IMR-90 (cell line): ENCODE measurements around the gene MUCL3. TPM values are rescaled to one million over a fixed set of nuclear protein-coding genes. Genes with fewer than 3 reads are reported as not detected.

Source experiments
- ATAC-seq: fragments of 200-7000 bp; cut with Tn5 transposase; 2 replicates; pipeline ENCODE4 v1.9.1; 2020; ENCODE audit warnings: low read depth, mild to moderate bottlenecking, moderate library complexity
- BruUV-seq: library from RNA; stranded (reverse); fragments of 400-500 nt; replicated peaks from 2 replicates; lab custom pipeline; 2021; lab: Mats Ljungman, UMichigan
- CTCF ChIA-PET: fragments of 300-600 bp; formaldehyde crosslinking; extraction: SDS; loops from one replicate; lab custom pipeline; 2021; ENCODE audit warnings: antibody characterized with exemption; lab: Yijun Ruan, JAX
- POLR2A ChIA-PET: fragments of 300-600 bp; sonication (Branson Sonifier 250); formaldehyde crosslinking; loops from one replicate; lab custom pipeline; 2022; ENCODE audit warnings: antibody characterized with exemption; ENCODE audit not compliant: unreplicated experiment; lab: Charles Lee
- DNase-seq: peaks from one replicate; pipeline ENCODE4 v3.0.0; 2013
- H2AFZ ChIP-seq: replicated peaks from 2 replicates; pipeline ENCODE3; 2013; ENCODE audit warnings: low read length, mild to moderate bottlenecking; ENCODE audit not compliant: poor library complexity
- H2AK5ac ChIP-seq: 2 replicates; pipeline ENCODE4 v1.6.1; 2013; ENCODE audit warnings: low read depth, low read length, inconsistent platforms
- H2AK9ac ChIP-seq: replicated peaks from 2 replicates; pipeline ENCODE3; 2013; ENCODE audit warnings: mild to moderate bottlenecking, low read depth, low read length, moderate library complexity; ENCODE audit not compliant: poor library complexity
- H2BK120ac ChIP-seq: 2 replicates; pipeline ENCODE4 v1.6.1; 2013; ENCODE audit warnings: low read depth, low read length, inconsistent platforms
- H2BK15ac ChIP-seq: 3 replicates; pipeline ENCODE4 v1.6.1; 2013; ENCODE audit warnings: low read depth, low read length, inconsistent platforms
- H2BK20ac ChIP-seq: 2 replicates; pipeline ENCODE4 v1.6.1; 2013; ENCODE audit warnings: low read depth, mild to moderate bottlenecking, inconsistent platforms, low read length, moderate library complexity
- H2BK5ac ChIP-seq: 2 replicates; pipeline ENCODE4 v1.6.1; 2013; ENCODE audit warnings: mild to moderate bottlenecking, low read depth, low read length, inconsistent platforms; ENCODE audit not compliant: poor library complexity, severe bottlenecking
- H3K14ac ChIP-seq: replicated peaks from 2 replicates; pipeline ENCODE4 v1.6.1; 2013; ENCODE audit warnings: low read depth, low read length, inconsistent platforms
- H3K18ac ChIP-seq: 2 replicates; pipeline ENCODE4 v1.6.1; 2013; ENCODE audit warnings: low read depth, low read length, control low read depth
- H3K23ac ChIP-seq: 2 replicates; pipeline ENCODE4 v1.6.1; 2013; ENCODE audit warnings: low read depth, low read length, inconsistent platforms
- H3K27ac ChIP-seq: 2 replicates; pipeline ENCODE4 v1.5.1; 2013; ENCODE audit warnings: mild to moderate bottlenecking, control low read depth, low read length; ENCODE audit not compliant: insufficient read depth
- H3K27me3 ChIP-seq: 2 replicates; pipeline ENCODE4 v1.6.1; 2013; ENCODE audit warnings: low read length; ENCODE audit not compliant: control insufficient read depth, insufficient read depth
- H3K36me3 ChIP-seq: 2 replicates; pipeline ENCODE4 v1.6.1; 2013; ENCODE audit warnings: low read length, mixed read lengths; ENCODE audit not compliant: control insufficient read depth, insufficient read depth
- H3K4ac ChIP-seq: 2 replicates; pipeline ENCODE4 v1.6.1; 2013; ENCODE audit warnings: low read depth, low read length, inconsistent platforms
- H3K4me1 ChIP-seq: 2 replicates; pipeline ENCODE4 v1.6.1; 2013; ENCODE audit warnings: low read length, mixed read lengths; ENCODE audit not compliant: control insufficient read depth, insufficient read depth
- H3K4me2 ChIP-seq: 2 replicates; pipeline ENCODE4 v1.6.1; 2013; ENCODE audit warnings: low read depth, mild to moderate bottlenecking, control low read depth, low read length, moderate library complexity
- H3K4me3 ChIP-seq: 2 replicates; pipeline ENCODE4 v1.5.1; 2013; ENCODE audit warnings: low read depth, mild to moderate bottlenecking, control low read depth, low read length, moderate library complexity; ENCODE audit not compliant: insufficient read depth
- H3K56ac ChIP-seq: 2 replicates; pipeline ENCODE4 v1.6.1; 2013; ENCODE audit warnings: low read length, inconsistent platforms; ENCODE audit not compliant: insufficient read depth; ENCODE audit errors: extremely low read depth
- H3K79me1 ChIP-seq, 2 experiments: 2 replicates each; pipeline ENCODE4 v1.6.1; 2013; ENCODE audit warnings: low read length in 2 of 2, inconsistent platforms in 1 of 2, low read depth in 1 of 2
- H3K9ac ChIP-seq: 2 replicates; pipeline ENCODE4 v1.6.1; 2013; ENCODE audit warnings: low read depth, low read length, control low read depth
- H3K9me1 ChIP-seq: 2 replicates; pipeline ENCODE4 v1.6.1; 2013; ENCODE audit warnings: low read length, inconsistent platforms; ENCODE audit not compliant: insufficient read depth
- H3K9me3 ChIP-seq: 2 replicates; pipeline ENCODE4 v1.6.1; 2013; ENCODE audit warnings: low read length; ENCODE audit not compliant: control insufficient read depth, insufficient read depth
- H4K20me1 ChIP-seq: 2 replicates; pipeline ENCODE4 v1.6.1; 2013; ENCODE audit warnings: low read length, inconsistent platforms; ENCODE audit not compliant: insufficient read depth
- H4K5ac ChIP-seq: 2 replicates; pipeline ENCODE4 v1.6.1; 2013; ENCODE audit warnings: mild to moderate bottlenecking, low read depth, low read length, control low read depth
- H4K8ac ChIP-seq, 2 experiments: 2 replicates each; pipeline ENCODE4 v1.6.1; 2013; ENCODE audit warnings: low read depth in 2 of 2, low read length in 2 of 2, control low read depth in 1 of 2, inconsistent platforms in 1 of 2
- H4K91ac ChIP-seq: 2 replicates; pipeline ENCODE4 v1.6.1; 2013; ENCODE audit warnings: low read depth, low read length, inconsistent platforms; ENCODE audit not compliant: insufficient read depth
- MAZ ChIP-seq: IDR thresholded peaks from 2 replicates; pipeline ENCODE4 v1.6.1; 2012; ENCODE audit warnings: low read depth, mild to moderate bottlenecking, low read length, improper control_type of control experiment, moderate library complexity, borderline replicate concordance
- NFE2L2 ChIP-seq: fragments of 150-350 bp; IDR thresholded peaks from 2 replicates; pipeline ENCODE4 v1.6.1; 2016; ENCODE audit warnings: low read depth, mild to moderate bottlenecking, low read length
- RAD21 ChIP-seq: IDR thresholded peaks from 2 replicates; pipeline ENCODE4 v1.6.1; 2012; ENCODE audit warnings: low read length, improper control_type of control experiment
- SMC3 ChIP-seq: fragments of 150-350 bp; IDR thresholded peaks from 2 replicates; pipeline ENCODE4 v1.6.1; 2016; ENCODE audit warnings: low read depth, mild to moderate bottlenecking, antibody characterized with exemption, low read length, moderate library complexity
- WGBS, 2 experiments: methylation state at CpG; one replicate each; pipeline versions ENCODE4 v1.1.5 to v1.1.7; 2013; ENCODE audit warnings: missing lambda C conversion rate in 2 of 2; ENCODE audit not compliant: insufficient read length in 1 of 2; ENCODE audit errors: extremely low coverage in 2 of 2; 5-methylcytosine and 5-hydroxymethylcytosine counted together
- dilution Hi-C: fragments of 300-500 bp; cut with HindIII; formaldehyde crosslinking; loops from one replicate; pipeline ENCODE4 v1.14.3; 2018; ENCODE audit warnings: low sequenced_read_pairs; ENCODE audit not compliant: unreplicated experiment
- in situ Hi-C: fragments of 300-500 bp; cut with MboI; formaldehyde crosslinking; loops from 3 replicates; pipeline ENCODE4 v1.14.3; 2019; ENCODE audit warnings: low sequenced_read_pairs, inconsistent platforms, mixed read lengths
- intact Hi-C: fragments of 100-400 bp; cut with micrococcal nuclease; formaldehyde crosslinking; loops from 2 replicates; pipeline ENCODE4 v1.10.0; 2022
- polyA plus RNA-seq, 3 experiments: library from polyadenylated mRNA; depleted of rRNA; stranded (reverse); fragments of >200 nt; gene quantifications; 2 replicates each; pipeline ENCODE4 v1.2.3, GENCODE V29; 2012; ENCODE audit warnings: low replicate concordance in 1 of 3
- total RNA-seq: library from RNA; depleted of rRNA; stranded (reverse); fragments of >200 nt; gene quantifications from 2 replicates; pipeline ENCODE4 v1.2.3, GENCODE V29; 2012
- TF ChIP-seq, protein P1 (sequence below): conservative IDR thresholded peaks from 2 replicates; pipeline ENCODE4 v1.5.1; 2012; ENCODE audit warnings: mild to moderate bottlenecking, low read depth, low read length, improper control_type of control experiment
- TF ChIP-seq, protein P2 (sequence below): fragments of 150-350 bp; IDR thresholded peaks from 2 replicates; pipeline ENCODE4 v1.6.1; 2017; ENCODE audit warnings: mild to moderate bottlenecking, antibody characterized with exemption, low read length, low read depth

Gene MUCL3
- total and polyA plus RNA-seq, 2 of the 4 experiments (the other 2 are of a cell fraction), result not detected

DNA sequence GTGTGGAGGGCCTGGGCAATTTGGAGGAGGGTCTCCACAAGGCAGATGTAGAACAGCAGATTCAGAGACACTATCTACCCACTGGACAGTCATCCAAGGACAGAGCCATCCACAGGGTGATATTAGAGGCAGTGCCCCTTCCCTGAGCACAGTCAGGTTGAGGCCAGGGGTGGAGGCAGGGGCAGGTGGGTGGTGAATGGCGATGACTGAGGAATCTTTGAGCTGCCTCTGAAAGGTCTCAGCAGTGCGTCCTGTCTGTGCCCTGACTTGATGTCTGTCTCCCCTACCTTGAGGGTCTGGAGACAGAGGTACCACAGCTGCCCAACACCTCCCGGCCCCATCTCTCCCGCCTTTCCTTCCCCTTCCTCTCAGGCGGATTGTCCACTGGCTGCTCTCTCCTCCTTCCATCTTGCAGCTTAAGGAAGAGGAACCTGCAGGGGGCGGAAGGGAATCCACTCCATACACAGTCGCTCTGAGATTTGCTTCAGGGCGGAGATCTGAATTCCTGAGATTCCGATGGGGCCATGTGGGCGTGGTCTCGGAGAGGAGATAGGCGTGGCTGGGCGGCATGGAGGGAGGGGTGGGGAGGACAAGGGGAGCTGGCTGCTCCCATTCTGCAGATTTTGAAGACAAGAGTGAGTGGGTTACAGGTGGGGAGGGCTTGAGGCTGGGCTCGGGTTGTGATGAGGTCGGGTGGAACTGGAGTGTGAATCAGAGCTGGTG lies 1.7 kb downstream of the MUCL3 start:
- H3K27me3 ChIP-seq, result peaks cover 55% of the 10 kb centered on the region
- no peak overlapping the region for H3K4me3 ChIP-seq
- no peaks in the 10 kb centered on the region for H3K36me3 ChIP-seq
- peak overlapping the region; percentile 86 for H2BK120ac ChIP-seq
- H3K4me1 ChIP-seq, result peaks cover 1% of the 10 kb centered on the region; the same call in 1 of the 2 replicates
- H3K9me3 ChIP-seq, result no peaks in the 10 kb centered on the region
- no peak overlapping the region for H4K5ac ChIP-seq
- H3K9ac ChIP-seq, result no peak overlapping the region
- peak; percentile 76 for DNase-seq
- peak overlapping the region; percentile 93 for H2AFZ ChIP-seq
- H3K27ac ChIP-seq, result no peak overlapping the region
- no peaks in the 10 kb centered on the region for H3K79me1 ChIP-seq
- peak overlapping the region; percentile 73 for H4K91ac ChIP-seq
- H3K4me2 ChIP-seq, result 0 out of 2 replicates have a peak overlapping the region, but pooled peaks have one; percentile 21
- no peaks in the 10 kb centered on the region for H4K20me1 ChIP-seq
- peak; percentile 99 for ATAC-seq
- intact Hi-C loops, result loop anchor here (1.0 kb wide), 1 partner anchor 128 kb away; no protein-coding TSS in a partner anchor
- in situ Hi-C loops, result no loop called here
- no peak overlapping the region for H3K56ac ChIP-seq
- TF ChIP-seq SMC3 (peak; percentile 78), RAD21 (peak; percentile 62), MAZ (peak; percentile 46; the same call in 1 of the 2 replicates), NFE2L2 (no peak)
- TF ChIP-seq, protein P1, sequence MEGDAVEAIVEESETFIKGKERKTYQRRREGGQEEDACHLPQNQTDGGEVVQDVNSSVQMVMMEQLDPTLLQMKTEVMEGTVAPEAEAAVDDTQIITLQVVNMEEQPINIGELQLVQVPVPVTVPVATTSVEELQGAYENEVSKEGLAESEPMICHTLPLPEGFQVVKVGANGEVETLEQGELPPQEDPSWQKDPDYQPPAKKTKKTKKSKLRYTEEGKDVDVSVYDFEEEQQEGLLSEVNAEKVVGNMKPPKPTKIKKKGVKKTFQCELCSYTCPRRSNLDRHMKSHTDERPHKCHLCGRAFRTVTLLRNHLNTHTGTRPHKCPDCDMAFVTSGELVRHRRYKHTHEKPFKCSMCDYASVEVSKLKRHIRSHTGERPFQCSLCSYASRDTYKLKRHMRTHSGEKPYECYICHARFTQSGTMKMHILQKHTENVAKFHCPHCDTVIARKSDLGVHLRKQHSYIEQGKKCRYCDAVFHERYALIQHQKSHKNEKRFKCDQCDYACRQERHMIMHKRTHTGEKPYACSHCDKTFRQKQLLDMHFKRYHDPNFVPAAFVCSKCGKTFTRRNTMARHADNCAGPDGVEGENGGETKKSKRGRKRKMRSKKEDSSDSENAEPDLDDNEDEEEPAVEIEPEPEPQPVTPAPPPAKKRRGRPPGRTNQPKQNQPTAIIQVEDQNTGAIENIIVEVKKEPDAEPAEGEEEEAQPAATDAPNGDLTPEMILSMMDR, result peak; percentile 71
- TF ChIP-seq, protein P2, sequence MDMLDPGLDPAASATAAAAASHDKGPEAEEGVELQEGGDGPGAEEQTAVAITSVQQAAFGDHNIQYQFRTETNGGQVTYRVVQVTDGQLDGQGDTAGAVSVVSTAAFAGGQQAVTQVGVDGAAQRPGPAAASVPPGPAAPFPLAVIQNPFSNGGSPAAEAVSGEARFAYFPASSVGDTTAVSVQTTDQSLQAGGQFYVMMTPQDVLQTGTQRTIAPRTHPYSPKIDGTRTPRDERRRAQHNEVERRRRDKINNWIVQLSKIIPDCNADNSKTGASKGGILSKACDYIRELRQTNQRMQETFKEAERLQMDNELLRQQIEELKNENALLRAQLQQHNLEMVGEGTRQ, result peak; percentile 46; the same call in 1 of the 2 replicates
- 0% methylated on average over 7 of the region's 15 CpGs; no CpG with 5 or more reads in 1 of the 2 experiments for WGBS, 2 experiments
- peak overlapping the region; percentile 87 for H2BK20ac ChIP-seq
- H2BK15ac ChIP-seq, result peak overlapping the region; percentile 68; the same call in 2 of the 3 replicates
- peaks cover 10% of the 10 kb centered on the region for H3K9me1 ChIP-seq
- peak overlapping the region; percentile 67 for H2AK9ac ChIP-seq
- H3K4ac ChIP-seq, result peak overlapping the region; percentile 82
- peak overlapping the region; percentile 69 for H2AK5ac ChIP-seq
- ChIA-PET POLR2A (no interaction called here), CTCF (interaction anchor here (0.6 to 1.5 kb wide), 8 partner anchors 19 to 145 kb away, joined by 3 to 11 read pairs (median 4); no protein-coding TSS in a partner anchor)
- peak overlapping the region; percentile 31 to 89; a peak in 3 of 4 replicates for H4K8ac ChIP-seq
- peak overlapping the region; percentile 87; the same call in 1 of the 2 replicates for H3K23ac ChIP-seq
- dilution Hi-C loops, result no loop called here
- BruUV-seq, result no TSS peak
- no peak overlapping the region for H2BK5ac ChIP-seq
- no peak overlapping the region for H3K18ac ChIP-seq
- peak overlapping the region; percentile 91 for H3K14ac ChIP-seq
